ENCODE data around the gene SDK2.

GRCh38 chr17:73435412-73435811, 208.8 kb downstream of the SDK2 start:
- no peak for TF ChIP-seq SP1 (IDR thresholded peaks at IDR 0.05)
- no peak for TF ChIP-seq BHLHE40 (IDR thresholded peaks at IDR 0.05; ENCODE audit: borderline replicate concordance)
- no peak for TF ChIP-seq TARDBP (IDR thresholded peaks at IDR 0.05)
- no peak for TF ChIP-seq ELF4 (IDR thresholded peaks at IDR 0.05)
- no peak for TF ChIP-seq FOXA1 (IDR thresholded peaks at IDR 0.05)
- no peak for TF ChIP-seq ARNT (IDR thresholded peaks at IDR 0.05)
- TF ChIP-seq FOXK2 (IDR thresholded peaks at IDR 0.05) = no peak
